GM12892 (cell line): Measurements from ENCODE around the gene FAM53A.

Source experiments
- POLR2A ChIP-seq: IDR thresholded peaks from 2 replicates; pipeline ENCODE4 v1.6.1; 2011; ENCODE audit warnings: low read depth, low read length, control low read depth
- TAF1 ChIP-seq: IDR thresholded peaks from 2 replicates; pipeline ENCODE4 v1.6.1; 2011; ENCODE audit warnings: low read depth, mild to moderate bottlenecking, control low read depth, low read length, borderline replicate concordance

GRCh38 chr4:1683261-1683735, 815 bp downstream of the FAM53A start:
- TF ChIP-seq POLR2A, result no peak
- TF ChIP-seq TAF1, result no peak
